Activated T-helper 1 cell treated with Interleukin-2 at 50 U/mL for 16 hours (primary cell): Measurements from ENCODE around the gene TMEM39A.

Experiments
- DNase-seq: peaks from one replicate; pipeline ENCODE4 v3.0.0-alpha.2; 2020; ENCODE audit warnings: low read depth

The TMEM39A gene

GRCh38 chr3:119463171-119464169 is at the start of gene TMEM39A:
Gene TMEM39A, minus strand, starts transcription at chr3:119463615. Its CDS starts 1,541 bp downstream, at chr3:119462074.
- DNase-seq = peak; percentile 97

GRCh38 chr3:119510690-119511089 is 47.3 kb upstream of the TMEM39A start:
- no peak for DNase-seq

- DNase-seq = no peak
These were observed 44.9 kb upstream of the TMEM39A start for GRCh38 chr3:119508172-119508845.

GRCh38 chr3:119507404-119507803 is 44.0 kb upstream of the TMEM39A start:
- DNase-seq = no peak

GRCh38 chr3:119506631-119507030 is 43.2 kb upstream of the TMEM39A start:
- no peak for DNase-seq

GRCh38 chr3:119500901-119501300 is 37.5 kb upstream of the TMEM39A start:
- DNase-seq = no peak

- no peak for DNase-seq
These were observed 36.9 kb upstream of the TMEM39A start for GRCh38 chr3:119500265-119500664.

GRCh38 chr3:119498186-119499011 is 35.0 kb upstream of the TMEM39A start, which contains the start of gene TIMMDC1:
Gene TIMMDC1, plus strand, starts transcription at chr3:119498547. Its CDS starts 187 bp downstream, at chr3:119498734.
- peak; percentile 97 for DNase-seq

GRCh38 chr3:119497820-119498185 is 34.4 kb upstream of the TMEM39A start:
- DNase-seq = no peak

GRCh38 chr3:119494597-119494996 is 31.2 kb upstream of the TMEM39A start:
- no peak for DNase-seq

- DNase-seq = no peak
These were observed 29.4 kb upstream of the TMEM39A start for GRCh38 chr3:119492810-119493209.

GRCh38 chr3:119492128-119492527 is 28.7 kb upstream of the TMEM39A start:
- no peak for DNase-seq

- no peak for DNase-seq
These were observed 26.7 kb upstream of the TMEM39A start for GRCh38 chr3:119490153-119490552.

- no peak for DNase-seq
These were observed 22.1 kb upstream of the TMEM39A start for GRCh38 chr3:119485563-119485962.

- no peak for DNase-seq
These were observed 19.7 kb upstream of the TMEM39A start for GRCh38 chr3:119483101-119483500.

- DNase-seq = no peak
These were observed 17.7 kb upstream of the TMEM39A start for GRCh38 chr3:119481079-119481478.

GRCh38 chr3:119470866-119471265 is 7.5 kb upstream of the TMEM39A start:
- DNase-seq = no peak

GRCh38 chr3:119469418-119470189 is 6.2 kb upstream of the TMEM39A start:
- DNase-seq = no peak

GRCh38 chr3:119468041-119468440 is 4.6 kb upstream of the TMEM39A start:
- DNase-seq = no peak

GRCh38 chr3:119457246-119457645 is 6.2 kb downstream of the TMEM39A start:
- DNase-seq = no peak

GRCh38 chr3:119456469-119456868 is 6.9 kb downstream of the TMEM39A start:
- DNase-seq = no peak
